WTC11 (cell line): Measurements from ENCODE around the gene FAM89A.

Experiments
- ESRRA ChIP-seq: sonication (generic); formaldehyde crosslinking; IDR thresholded peaks from 2 replicates; pipeline ENCODE4 v1.8.1; 2022; ENCODE audit warnings: mild to moderate bottlenecking, missing genetic modification reagents, borderline replicate concordance
- ETV6 ChIP-seq: sonication (generic); formaldehyde crosslinking; IDR thresholded peaks from 2 replicates; pipeline ENCODE4 v1.8.1; 2022; ENCODE audit warnings: mild to moderate bottlenecking, missing genetic modification reagents
- JUN ChIP-seq: sonication (generic); formaldehyde crosslinking; IDR thresholded peaks from 2 replicates; pipeline ENCODE4 v1.8.0; 2023; ENCODE audit warnings: mild to moderate bottlenecking, missing genetic modification reagents
- KAT7 ChIP-seq: sonication (generic); formaldehyde crosslinking; IDR thresholded peaks from 2 replicates; pipeline ENCODE4 v1.8.1; 2023; ENCODE audit warnings: missing genetic modification reagents, mild to moderate bottlenecking, borderline replicate concordance
- NFYB ChIP-seq: sonication (generic); formaldehyde crosslinking; conservative IDR thresholded peaks from 2 replicates; pipeline ENCODE4 v1.8.0; 2022; ENCODE audit warnings: low read depth, missing genetic modification reagents
- SMAD3 ChIP-seq: sonication (generic); formaldehyde crosslinking; IDR thresholded peaks from 2 replicates; pipeline ENCODE4 v1.8.0; 2022; ENCODE audit warnings: missing genetic modification reagents, mild to moderate bottlenecking, borderline replicate concordance
- SP1 ChIP-seq: sonication (generic); formaldehyde crosslinking; conservative IDR thresholded peaks from 2 replicates; pipeline ENCODE4 v1.8.1; 2022; ENCODE audit warnings: missing genetic modification reagents
- TCF7 ChIP-seq: sonication (generic); formaldehyde crosslinking; IDR thresholded peaks from 2 replicates; pipeline ENCODE4 v1.8.0; 2022; ENCODE audit warnings: mild to moderate bottlenecking, low read depth, missing genetic modification reagents, moderate library complexity
- ZNF263 ChIP-seq: sonication (generic); formaldehyde crosslinking; IDR thresholded peaks from 2 replicates; pipeline ENCODE4 v1.8.1; 2022; ENCODE audit warnings: low read depth, mild to moderate bottlenecking, moderate library complexity, missing genetic modification reagents
- TF ChIP-seq, protein P1 (sequence below): fragments of 200-600 bp; IDR thresholded peaks from 2 replicates; pipeline ENCODE4 v1.8.0; 2022; ENCODE audit warnings: antibody characterized with exemption
- TF ChIP-seq, protein P2 (sequence below): fragments of 250-450 bp; sonication (Bioruptor Pico); IDR thresholded peaks from 2 replicates; pipeline ENCODE4 v1.8.0; 2021; ENCODE audit warnings: mild to moderate bottlenecking
- TF ChIP-seq, protein P3 (sequence below): sonication (generic); formaldehyde crosslinking; IDR thresholded peaks from 2 replicates; pipeline ENCODE4 v1.8.1; 2023; ENCODE audit warnings: mild to moderate bottlenecking, missing genetic modification reagents, borderline replicate concordance

DNA sequence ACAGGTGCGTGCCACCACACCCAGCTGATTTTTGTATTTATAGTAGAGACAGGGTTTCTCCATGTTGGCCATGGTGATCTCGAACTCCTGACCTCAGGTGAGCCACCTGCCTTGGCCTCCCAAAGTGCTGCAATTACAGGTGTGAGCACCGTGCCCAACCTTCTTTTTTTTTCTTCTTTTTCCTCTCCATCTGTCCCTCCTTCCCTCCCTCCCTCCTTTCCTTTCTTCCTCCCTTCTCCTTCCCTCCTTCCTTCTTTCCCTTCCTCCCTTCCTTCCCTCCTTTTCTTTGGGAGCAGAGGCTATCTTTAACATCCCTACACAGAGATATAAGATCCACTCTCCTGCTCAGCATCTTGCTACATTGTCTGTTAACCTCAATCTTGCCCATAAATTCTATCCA is 24.4 kb upstream of the FAM89A start:
- TF ChIP-seq SMAD3, result no peak
- TF ChIP-seq, protein P1, sequence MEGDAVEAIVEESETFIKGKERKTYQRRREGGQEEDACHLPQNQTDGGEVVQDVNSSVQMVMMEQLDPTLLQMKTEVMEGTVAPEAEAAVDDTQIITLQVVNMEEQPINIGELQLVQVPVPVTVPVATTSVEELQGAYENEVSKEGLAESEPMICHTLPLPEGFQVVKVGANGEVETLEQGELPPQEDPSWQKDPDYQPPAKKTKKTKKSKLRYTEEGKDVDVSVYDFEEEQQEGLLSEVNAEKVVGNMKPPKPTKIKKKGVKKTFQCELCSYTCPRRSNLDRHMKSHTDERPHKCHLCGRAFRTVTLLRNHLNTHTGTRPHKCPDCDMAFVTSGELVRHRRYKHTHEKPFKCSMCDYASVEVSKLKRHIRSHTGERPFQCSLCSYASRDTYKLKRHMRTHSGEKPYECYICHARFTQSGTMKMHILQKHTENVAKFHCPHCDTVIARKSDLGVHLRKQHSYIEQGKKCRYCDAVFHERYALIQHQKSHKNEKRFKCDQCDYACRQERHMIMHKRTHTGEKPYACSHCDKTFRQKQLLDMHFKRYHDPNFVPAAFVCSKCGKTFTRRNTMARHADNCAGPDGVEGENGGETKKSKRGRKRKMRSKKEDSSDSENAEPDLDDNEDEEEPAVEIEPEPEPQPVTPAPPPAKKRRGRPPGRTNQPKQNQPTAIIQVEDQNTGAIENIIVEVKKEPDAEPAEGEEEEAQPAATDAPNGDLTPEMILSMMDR, result no peak
- no peak for TF ChIP-seq ZNF263 (CRISPR knock-in tag)
- TF ChIP-seq ESRRA (CRISPR knock-in tag), result no peak
- TF ChIP-seq ETV6 (CRISPR knock-in tag), result no peak
- no peak for TF ChIP-seq KAT7
- TF ChIP-seq JUN, result no peak
- no peak for TF ChIP-seq TCF7 (CRISPR knock-in tag)
- no peak for TF ChIP-seq NFYB (CRISPR knock-in tag)
- TF ChIP-seq, protein P2, sequence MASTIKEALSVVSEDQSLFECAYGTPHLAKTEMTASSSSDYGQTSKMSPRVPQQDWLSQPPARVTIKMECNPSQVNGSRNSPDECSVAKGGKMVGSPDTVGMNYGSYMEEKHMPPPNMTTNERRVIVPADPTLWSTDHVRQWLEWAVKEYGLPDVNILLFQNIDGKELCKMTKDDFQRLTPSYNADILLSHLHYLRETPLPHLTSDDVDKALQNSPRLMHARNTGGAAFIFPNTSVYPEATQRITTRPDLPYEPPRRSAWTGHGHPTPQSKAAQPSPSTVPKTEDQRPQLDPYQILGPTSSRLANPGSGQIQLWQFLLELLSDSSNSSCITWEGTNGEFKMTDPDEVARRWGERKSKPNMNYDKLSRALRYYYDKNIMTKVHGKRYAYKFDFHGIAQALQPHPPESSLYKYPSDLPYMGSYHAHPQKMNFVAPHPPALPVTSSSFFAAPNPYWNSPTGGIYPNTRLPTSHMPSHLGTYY, result no peak
- TF ChIP-seq SP1 (CRISPR knock-in tag), result no peak
- TF ChIP-seq, protein P3, sequence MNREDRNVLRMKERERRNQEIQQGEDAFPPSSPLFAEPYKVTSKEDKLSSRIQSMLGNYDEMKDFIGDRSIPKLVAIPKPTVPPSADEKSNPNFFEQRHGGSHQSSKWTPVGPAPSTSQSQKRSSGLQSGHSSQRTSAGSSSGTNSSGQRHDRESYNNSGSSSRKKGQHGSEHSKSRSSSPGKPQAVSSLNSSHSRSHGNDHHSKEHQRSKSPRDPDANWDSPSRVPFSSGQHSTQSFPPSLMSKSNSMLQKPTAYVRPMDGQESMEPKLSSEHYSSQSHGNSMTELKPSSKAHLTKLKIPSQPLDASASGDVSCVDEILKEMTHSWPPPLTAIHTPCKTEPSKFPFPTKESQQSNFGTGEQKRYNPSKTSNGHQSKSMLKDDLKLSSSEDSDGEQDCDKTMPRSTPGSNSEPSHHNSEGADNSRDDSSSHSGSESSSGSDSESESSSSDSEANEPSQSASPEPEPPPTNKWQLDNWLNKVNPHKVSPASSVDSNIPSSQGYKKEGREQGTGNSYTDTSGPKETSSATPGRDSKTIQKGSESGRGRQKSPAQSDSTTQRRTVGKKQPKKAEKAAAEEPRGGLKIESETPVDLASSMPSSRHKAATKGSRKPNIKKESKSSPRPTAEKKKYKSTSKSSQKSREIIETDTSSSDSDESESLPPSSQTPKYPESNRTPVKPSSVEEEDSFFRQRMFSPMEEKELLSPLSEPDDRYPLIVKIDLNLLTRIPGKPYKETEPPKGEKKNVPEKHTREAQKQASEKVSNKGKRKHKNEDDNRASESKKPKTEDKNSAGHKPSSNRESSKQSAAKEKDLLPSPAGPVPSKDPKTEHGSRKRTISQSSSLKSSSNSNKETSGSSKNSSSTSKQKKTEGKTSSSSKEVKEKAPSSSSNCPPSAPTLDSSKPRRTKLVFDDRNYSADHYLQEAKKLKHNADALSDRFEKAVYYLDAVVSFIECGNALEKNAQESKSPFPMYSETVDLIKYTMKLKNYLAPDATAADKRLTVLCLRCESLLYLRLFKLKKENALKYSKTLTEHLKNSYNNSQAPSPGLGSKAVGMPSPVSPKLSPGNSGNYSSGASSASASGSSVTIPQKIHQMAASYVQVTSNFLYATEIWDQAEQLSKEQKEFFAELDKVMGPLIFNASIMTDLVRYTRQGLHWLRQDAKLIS (CRISPR knock-in tag), result no peak
